Activated CD4-positive, alpha-beta T cell treated with anti-CD3 and anti-CD28 coated beads, Interleukin-2, amount 50 U/mL, for 48 hours (primary cell): ENCODE results near the gene SDHAF1.
"Not testable (repeated sequence)": the region's sequence is repeated elsewhere in the genome, so short reads cannot be mapped to it uniquely, and the experiment has no call there.

Source experiments
- DNase-seq, 2 experiments: peaks; one replicate each; pipeline ENCODE4 v3.0.0-alpha.2; 2020

Gene SDHAF1

GRCh38 chr19:35995048-35995993, at the start of gene SDHAF1:
SDHAF1 (plus strand) TSS chr19:35995188; CDS start chr19:35995275, 87 bp downstream.
- DNase-seq: peak; percentile 97 to 98

- no peak for DNase-seq
These were observed 48.8 kb upstream of the SDHAF1 start for GRCh38 chr19:35946203-35946602.

GRCh38 chr19:35949131-35949530, 45.9 kb upstream of the SDHAF1 start:
- DNase-seq: no peak

GRCh38 chr19:35955881-35956634, 38.9 kb upstream of the SDHAF1 start:
- no peak for DNase-seq

GRCh38 chr19:35957411-35957810, 37.6 kb upstream of the SDHAF1 start:
- not testable (repeated sequence) for DNase-seq

GRCh38 chr19:35958660-35959039, 36.3 kb upstream of the SDHAF1 start:
- DNase-seq: no peak

- DNase-seq: peak; percentile 67 to 75
These were observed 35.7 kb upstream of the SDHAF1 start for GRCh38 chr19:35959040-35959967.

- no peak for DNase-seq
These were observed 35.0 kb upstream of the SDHAF1 start for GRCh38 chr19:35959968-35960320.

GRCh38 chr19:35960432-35960972, 34.5 kb upstream of the SDHAF1 start:
- DNase-seq: no peak

GRCh38 chr19:35963514-35963913, 31.5 kb upstream of the SDHAF1 start:
- peak; percentile 49 to 57 for DNase-seq

- DNase-seq: no peak
These were observed 28.2 kb upstream of the SDHAF1 start for GRCh38 chr19:35966771-35967170.

GRCh38 chr19:35973487-35973886, 21.5 kb upstream of the SDHAF1 start:
- no peak for DNase-seq

- no peak for DNase-seq
These were observed 19.3 kb upstream of the SDHAF1 start for GRCh38 chr19:35975608-35976214.

GRCh38 chr19:35977446-35978222, 17.4 kb upstream of the SDHAF1 start:
- DNase-seq: peak in 1 of 2 experiments; percentile 29

GRCh38 chr19:35978271-35978670, 16.7 kb upstream of the SDHAF1 start:
- DNase-seq: no peak

- DNase-seq: no peak
These were observed 16.1 kb upstream of the SDHAF1 start for GRCh38 chr19:35978832-35979365.

GRCh38 chr19:35980997-35981396, 14.0 kb upstream of the SDHAF1 start:
- not testable (repeated sequence) for DNase-seq

- no peak for DNase-seq
These were observed 11.8 kb upstream of the SDHAF1 start for GRCh38 chr19:35983177-35983576.

- DNase-seq: no peak
These were observed 8.9 kb upstream of the SDHAF1 start for GRCh38 chr19:35986111-35986510.

GRCh38 chr19:35986664-35987570, 8.1 kb upstream of the SDHAF1 start:
- peak; percentile 41 to 49 for DNase-seq
